ENCODE measurements around the gene RMND5B.
"Not testable (repeated sequence)": the region's sequence is repeated elsewhere in the genome, so short reads cannot be mapped to it uniquely, and the experiment has no call there.

RMND5B gene, protein sequence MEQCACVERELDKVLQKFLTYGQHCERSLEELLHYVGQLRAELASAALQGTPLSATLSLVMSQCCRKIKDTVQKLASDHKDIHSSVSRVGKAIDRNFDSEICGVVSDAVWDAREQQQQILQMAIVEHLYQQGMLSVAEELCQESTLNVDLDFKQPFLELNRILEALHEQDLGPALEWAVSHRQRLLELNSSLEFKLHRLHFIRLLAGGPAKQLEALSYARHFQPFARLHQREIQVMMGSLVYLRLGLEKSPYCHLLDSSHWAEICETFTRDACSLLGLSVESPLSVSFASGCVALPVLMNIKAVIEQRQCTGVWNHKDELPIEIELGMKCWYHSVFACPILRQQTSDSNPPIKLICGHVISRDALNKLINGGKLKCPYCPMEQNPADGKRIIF

DNA sequence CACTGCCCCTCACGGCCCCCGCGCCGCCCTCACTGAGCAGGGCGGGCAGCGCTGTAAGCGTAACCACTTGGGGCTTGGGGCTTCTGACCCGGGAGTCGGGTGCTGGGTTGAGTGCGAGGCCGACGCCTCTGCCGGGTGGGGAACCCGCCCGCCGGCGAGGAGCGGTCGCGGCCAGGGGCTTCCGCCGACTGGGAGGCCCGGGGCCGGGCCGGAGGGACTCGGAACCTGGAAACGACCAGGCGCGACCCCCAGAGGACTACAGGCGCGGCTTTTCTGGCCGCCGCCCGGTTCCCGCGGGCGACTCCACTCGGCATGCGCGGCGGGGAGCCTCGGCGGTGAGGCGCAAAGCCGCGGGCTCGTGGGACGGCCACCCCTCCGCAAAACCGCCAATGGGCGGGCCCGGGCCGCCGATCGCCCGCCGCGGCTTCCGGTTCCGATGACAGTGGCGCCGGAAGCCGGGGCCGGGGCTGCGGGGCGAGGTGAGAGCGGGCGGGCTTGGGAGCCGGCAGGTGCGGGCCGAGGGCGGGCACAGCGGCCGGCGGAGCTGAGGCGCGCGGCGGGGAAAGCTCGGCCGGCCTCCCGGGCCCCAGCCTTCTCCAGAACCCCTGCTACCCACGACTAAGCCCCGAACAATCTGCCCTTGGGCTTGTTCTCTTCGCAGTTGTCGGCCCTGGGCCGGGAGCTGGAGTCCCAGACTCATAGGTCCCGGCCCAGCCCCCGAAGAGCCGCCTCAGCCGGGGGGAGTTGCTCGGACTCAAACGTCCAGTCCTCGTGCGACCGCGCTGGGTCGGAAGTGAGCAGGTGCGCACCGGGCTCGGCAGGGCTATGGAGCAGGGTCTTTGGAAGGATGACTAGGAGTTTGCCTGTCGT, at the start of gene RMND5B:
RMND5B (plus strand) TSS at position 439 of the 870 bp plus-strand sequence. CDS start 7,106 bp downstream, outside the sequence.
- Histone ChIP-seq H3K4me1 (ENCODE audit: control insufficient read depth, insufficient read depth, low read length) (peaks cover 25% of the 10 kb centered on the region), H3K27ac (ENCODE audit: low read depth, low read length) (peak within 1 kb of the TSS; percentile 99), H3K9ac (ENCODE audit: low read length) (peak within 1 kb of the TSS; percentile 96), H3K4me3 (ENCODE audit: low read depth, low read length) (peak within 1 kb of the TSS; percentile 89), H3K9me3 (ENCODE audit: control insufficient read depth, insufficient read depth, low read depth, low read length) (no peaks in the 10 kb centered on the region), H3K27me3 (ENCODE audit: control insufficient read depth, insufficient read depth, low read length) (no peaks in the 10 kb centered on the region), H3K36me3 (ENCODE audit: control insufficient read depth, insufficient read depth, low read length) (peaks cover 21% of the 10 kb centered on the region)

DNA sequence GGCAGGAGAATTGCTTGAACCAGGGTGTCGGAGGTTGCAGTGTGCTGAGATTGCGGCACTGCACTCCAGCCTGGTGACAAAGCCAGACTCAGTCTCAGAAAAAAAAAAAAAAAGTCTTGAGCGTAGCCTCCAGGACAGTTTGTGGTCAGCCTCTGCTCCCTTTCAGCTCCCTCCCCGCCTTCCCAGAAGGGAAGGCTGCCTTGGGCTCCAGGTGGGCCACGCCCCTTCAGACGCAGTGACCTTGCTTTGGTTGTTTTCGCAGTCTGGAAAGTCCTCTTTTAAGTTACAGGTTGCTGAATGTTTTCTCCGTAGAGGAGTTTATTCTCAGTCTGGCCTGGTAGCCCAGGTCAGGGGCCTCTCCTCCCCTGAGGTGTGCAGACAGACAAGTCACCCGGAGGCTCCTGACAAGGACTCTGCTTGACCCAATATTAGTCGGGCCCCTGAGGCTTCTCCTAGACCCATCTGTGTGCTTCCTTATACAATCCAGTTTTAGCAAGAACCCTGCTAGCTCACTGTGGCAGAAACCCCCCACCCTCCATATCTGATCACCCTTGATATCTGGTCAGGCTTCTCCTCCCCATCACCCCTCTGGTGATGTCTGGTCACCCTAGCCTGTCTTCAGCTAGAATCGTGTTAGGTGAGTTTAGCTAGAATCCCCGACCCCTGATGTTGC, 49.1 kb upstream of the RMND5B start:
- H3K9me3 ChIP-seq (ENCODE audit: control insufficient read depth, insufficient read depth, low read depth, low read length): no peaks in the 10 kb centered on the region
- H3K36me3 ChIP-seq (ENCODE audit: control insufficient read depth, insufficient read depth, low read length): no peaks in the 10 kb centered on the region
- H3K4me3 ChIP-seq (ENCODE audit: low read depth, low read length): no peak overlapping the region
- peaks cover 23% of the 10 kb centered on the region for H3K4me1 ChIP-seq (ENCODE audit: control insufficient read depth, insufficient read depth, low read length)
- no peak overlapping the region for H3K27ac ChIP-seq (ENCODE audit: low read depth, low read length)
- no peaks in the 10 kb centered on the region for H3K27me3 ChIP-seq (ENCODE audit: control insufficient read depth, insufficient read depth, low read length)
- H3K9ac ChIP-seq (ENCODE audit: low read length): no peak overlapping the region

DNA sequence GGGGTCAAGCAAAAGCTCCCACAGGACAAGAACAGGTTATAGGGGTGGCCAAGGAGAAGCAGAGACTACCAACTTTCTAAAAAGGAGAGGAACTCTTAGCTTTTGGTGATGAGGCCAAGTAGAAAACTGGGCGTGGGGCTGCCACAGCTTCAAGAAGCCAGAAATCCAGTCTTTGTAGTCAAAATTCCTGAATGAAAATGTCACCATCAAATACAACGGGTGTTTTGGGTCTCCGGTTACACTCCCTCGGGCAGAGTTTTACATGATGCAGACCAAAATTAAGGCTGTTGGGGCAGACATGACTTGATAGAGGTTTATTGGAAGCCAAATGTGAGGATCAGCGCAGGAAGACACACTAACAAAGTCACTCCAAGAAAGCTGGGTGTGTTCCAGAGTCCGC, 46.9 kb upstream of the RMND5B start:
- H3K4me3 ChIP-seq (ENCODE audit: low read depth, low read length): no peak overlapping the region
- H3K9me3 ChIP-seq (ENCODE audit: control insufficient read depth, insufficient read depth, low read depth, low read length): no peaks in the 10 kb centered on the region
- no peaks in the 10 kb centered on the region for H3K27me3 ChIP-seq (ENCODE audit: control insufficient read depth, insufficient read depth, low read length)
- peaks cover 16% of the 10 kb centered on the region for H3K4me1 ChIP-seq (ENCODE audit: control insufficient read depth, insufficient read depth, low read length)
- H3K36me3 ChIP-seq (ENCODE audit: control insufficient read depth, insufficient read depth, low read length): no peaks in the 10 kb centered on the region
- no peak overlapping the region for H3K9ac ChIP-seq (ENCODE audit: low read length)
- H3K27ac ChIP-seq (ENCODE audit: low read depth, low read length): no peak overlapping the region

- no peak overlapping the region for H3K4me3 ChIP-seq (ENCODE audit: low read depth, low read length)
- no peaks in the 10 kb centered on the region for H3K36me3 ChIP-seq (ENCODE audit: control insufficient read depth, insufficient read depth, low read length)
- no peak overlapping the region for H3K27ac ChIP-seq (ENCODE audit: low read depth, low read length)
- H3K9me3 ChIP-seq (ENCODE audit: control insufficient read depth, insufficient read depth, low read depth, low read length): no peaks in the 10 kb centered on the region
- H3K27me3 ChIP-seq (ENCODE audit: control insufficient read depth, insufficient read depth, low read length): no peaks in the 10 kb centered on the region
- no peak overlapping the region for H3K9ac ChIP-seq (ENCODE audit: low read length)
- H3K4me1 ChIP-seq (ENCODE audit: control insufficient read depth, insufficient read depth, low read length): peaks cover 16% of the 10 kb centered on the region
These were observed 45.5 kb upstream of the RMND5B start for GRCh38 chr5:178085316-178085715.

GRCh38 chr5:178086266-178086665, 44.5 kb upstream of the RMND5B start:
- Histone ChIP-seq H3K27ac (ENCODE audit: low read depth, low read length) (no peak overlapping the region), H3K4me1 (ENCODE audit: control insufficient read depth, insufficient read depth, low read length) (peaks cover 16% of the 10 kb centered on the region), H3K9me3 (ENCODE audit: control insufficient read depth, insufficient read depth, low read depth, low read length) (no peaks in the 10 kb centered on the region), H3K4me3 (ENCODE audit: low read depth, low read length) (peak overlapping the region; percentile 47), H3K9ac (ENCODE audit: low read length) (peak overlapping the region; percentile 2), H3K27me3 (ENCODE audit: control insufficient read depth, insufficient read depth, low read length) (no peaks in the 10 kb centered on the region), H3K36me3 (ENCODE audit: control insufficient read depth, insufficient read depth, low read length) (no peaks in the 10 kb centered on the region)

DNA sequence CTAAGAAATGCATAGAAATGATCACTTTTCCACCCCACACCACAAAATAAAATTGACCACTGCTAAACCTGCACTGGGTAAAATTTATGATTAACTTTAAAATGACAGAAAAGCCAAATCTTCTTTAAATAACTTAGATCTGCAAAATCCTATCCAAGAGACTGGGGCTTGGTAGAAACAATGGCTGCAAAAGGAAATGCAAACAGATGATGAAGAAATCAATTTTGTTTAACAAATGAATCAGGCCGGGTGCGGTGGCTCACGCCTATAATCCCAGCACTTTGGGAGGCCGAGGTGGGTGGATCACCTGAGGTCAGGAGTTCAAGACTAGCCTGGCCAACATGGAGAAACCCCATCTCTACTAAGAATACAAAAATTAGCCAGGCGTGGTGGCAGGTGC, 43.6 kb upstream of the RMND5B start:
- not testable (repeated sequence) for H3K4me1 ChIP-seq (ENCODE audit: control insufficient read depth, insufficient read depth, low read length); H3K36me3 ChIP-seq (ENCODE audit: control insufficient read depth, insufficient read depth, low read length); H3K9ac ChIP-seq (ENCODE audit: low read length); H3K27me3 ChIP-seq (ENCODE audit: control insufficient read depth, insufficient read depth, low read length); H3K9me3 ChIP-seq (ENCODE audit: control insufficient read depth, insufficient read depth, low read depth, low read length); H3K27ac ChIP-seq (ENCODE audit: low read depth, low read length); H3K4me3 ChIP-seq (ENCODE audit: low read depth, low read length)

DNA sequence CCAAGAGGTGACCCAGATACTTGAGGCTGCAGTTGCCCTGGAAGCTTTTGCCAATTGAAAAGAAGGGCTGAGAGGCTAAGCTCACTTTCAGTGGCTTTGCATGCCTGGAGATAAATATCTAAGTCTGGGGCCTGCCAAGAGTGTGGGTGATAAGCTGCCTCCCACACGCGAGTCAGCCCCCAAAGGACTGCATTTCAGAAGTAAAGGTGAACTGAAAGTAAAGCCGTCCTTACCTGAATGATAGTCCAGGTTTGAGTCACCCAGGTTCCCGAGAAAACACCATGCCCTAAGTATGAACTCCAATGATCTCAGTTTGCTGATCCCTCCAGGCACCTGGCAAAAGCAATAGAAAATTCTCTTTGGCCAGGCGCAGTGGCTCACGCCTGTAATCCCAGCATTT, 40.0 kb upstream of the RMND5B start:
- Histone ChIP-seq H3K9me3 (ENCODE audit: control insufficient read depth, insufficient read depth, low read depth, low read length) (peaks cover 2% of the 10 kb centered on the region; the same call in 1 of the 2 replicates), H3K36me3 (ENCODE audit: control insufficient read depth, insufficient read depth, low read length) (no peaks in the 10 kb centered on the region), H3K27ac (ENCODE audit: low read depth, low read length) (no peak overlapping the region), H3K9ac (ENCODE audit: low read length) (no peak overlapping the region), H3K4me1 (ENCODE audit: control insufficient read depth, insufficient read depth, low read length) (no peaks in the 10 kb centered on the region), H3K4me3 (ENCODE audit: low read depth, low read length) (no peak overlapping the region), H3K27me3 (ENCODE audit: control insufficient read depth, insufficient read depth, low read length) (no peaks in the 10 kb centered on the region)

DNA sequence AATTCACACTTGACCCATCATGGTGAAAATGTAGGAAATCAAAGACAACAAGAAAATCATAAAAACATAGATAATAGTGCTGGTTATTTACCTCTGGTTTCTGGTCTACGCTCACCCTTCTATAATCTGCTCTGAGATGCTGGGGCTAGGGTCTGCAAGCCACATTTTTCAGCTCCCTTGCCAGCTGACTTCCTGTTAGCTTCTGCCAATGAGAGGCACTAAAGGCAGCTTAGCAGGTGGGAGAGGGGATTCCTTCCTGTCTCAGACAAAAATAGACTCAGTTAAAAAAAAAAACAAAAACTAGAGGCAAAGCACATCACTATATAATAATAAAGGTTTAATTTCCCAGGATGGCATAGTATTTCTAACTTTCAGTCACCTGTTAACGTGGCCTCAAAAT, 37.7 kb upstream of the RMND5B start:
- Histone ChIP-seq H3K4me1 (ENCODE audit: control insufficient read depth, insufficient read depth, low read length) (no peaks in the 10 kb centered on the region), H3K27me3 (ENCODE audit: control insufficient read depth, insufficient read depth, low read length) (no peaks in the 10 kb centered on the region), H3K9me3 (ENCODE audit: control insufficient read depth, insufficient read depth, low read depth, low read length) (peaks cover 2% of the 10 kb centered on the region; the same call in 1 of the 2 replicates), H3K27ac (ENCODE audit: low read depth, low read length) (no peak overlapping the region), H3K36me3 (ENCODE audit: control insufficient read depth, insufficient read depth, low read length) (no peaks in the 10 kb centered on the region), H3K9ac (ENCODE audit: low read length) (no peak overlapping the region), H3K4me3 (ENCODE audit: low read depth, low read length) (no peak overlapping the region)

- Histone ChIP-seq H3K4me3 (ENCODE audit: low read depth, low read length) (no peak overlapping the region), H3K9me3 (ENCODE audit: control insufficient read depth, insufficient read depth, low read depth, low read length) (peaks cover 2% of the 10 kb centered on the region; the same call in 1 of the 2 replicates), H3K27me3 (ENCODE audit: control insufficient read depth, insufficient read depth, low read length) (no peaks in the 10 kb centered on the region), H3K9ac (ENCODE audit: low read length) (no peak overlapping the region), H3K36me3 (ENCODE audit: control insufficient read depth, insufficient read depth, low read length) (no peaks in the 10 kb centered on the region), H3K4me1 (ENCODE audit: control insufficient read depth, insufficient read depth, low read length) (no peaks in the 10 kb centered on the region), H3K27ac (ENCODE audit: low read depth, low read length) (no peak overlapping the region)
These were observed 36.5 kb upstream of the RMND5B start for GRCh38 chr5:178094345-178094744.

DNA sequence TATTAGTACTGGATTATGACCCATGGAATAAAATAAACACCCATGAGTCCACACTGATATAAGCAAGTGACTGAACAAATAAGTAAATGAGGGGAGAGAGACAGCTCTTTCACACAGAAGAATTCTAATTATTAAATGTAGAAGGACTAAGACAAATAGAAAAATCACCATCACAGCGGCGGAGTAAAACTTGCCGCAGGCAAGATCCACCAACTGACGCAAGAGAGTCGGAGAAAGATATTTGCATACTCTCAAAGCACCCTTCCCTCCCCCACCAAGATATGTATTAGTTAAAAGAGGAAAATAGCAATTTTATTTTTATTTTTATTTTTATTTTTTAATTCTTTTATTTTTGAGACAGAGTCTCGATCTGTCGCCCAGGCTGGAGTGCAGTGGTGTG, 32.1 kb upstream of the RMND5B start:
- Histone ChIP-seq H3K4me1 (ENCODE audit: control insufficient read depth, insufficient read depth, low read length) (no peaks in the 10 kb centered on the region), H3K4me3 (ENCODE audit: low read depth, low read length) (no peak overlapping the region), H3K27me3 (ENCODE audit: control insufficient read depth, insufficient read depth, low read length) (no peaks in the 10 kb centered on the region)

More for the DNA sequence above, 32.1 kb upstream of the RMND5B start:
- Histone ChIP-seq H3K36me3 (ENCODE audit: control insufficient read depth, insufficient read depth, low read length) (no peaks in the 10 kb centered on the region), H3K9ac (ENCODE audit: low read length) (no peak overlapping the region), H3K27ac (ENCODE audit: low read depth, low read length) (no peak overlapping the region), H3K9me3 (ENCODE audit: control insufficient read depth, insufficient read depth, low read depth, low read length) (no peaks in the 10 kb centered on the region)
